ENCODE results near the gene ZNF189. TPM values are rescaled to one million over a fixed set of nuclear protein-coding genes. Genes with fewer than 3 reads are reported as not detected.

ZNF189 gene
- total and polyA plus RNA-seq, 2 of the 4 experiments (the other 2 are of a cell fraction): 5.9 to 19.9 TPM

GRCh38 chr9:101448680-101449070 is 50.0 kb downstream of the ZNF189 start:
- H2AK9ac ChIP-seq (replicated peaks; ENCODE audit: low read depth, low read length, poor library complexity): no peak overlapping the region
- H2BK20ac ChIP-seq (ENCODE audit: low read depth, low read length): no peak overlapping the region
- ChIA-PET POLR2A (ENCODE audit: unreplicated experiment) (interaction anchor here (1.1 kb wide), 1 partner anchor 85 kb away, joined by 3 read pairs; the partner anchor contains the start of gene RNF20), CTCF (interaction anchor here (0.6 to 2.3 kb wide), 11 partner anchors 10 to 146 kb away, joined by 3 to 12 read pairs (median 4); no protein-coding TSS in a partner anchor)
- no peaks in the 10 kb centered on the region for H3K9me1 ChIP-seq (ENCODE audit: insufficient read depth, low read length)
- no peak overlapping the region for H4K5ac ChIP-seq (ENCODE audit: low read depth, low read length)
- no peaks in the 10 kb centered on the region for H3K9me3 ChIP-seq (ENCODE audit: control insufficient read depth, insufficient read depth, low read length)
- ATAC-seq (ENCODE audit: low read depth) (no peak), DNase-seq (no peak)
- H4K20me1 ChIP-seq (ENCODE audit: insufficient read depth, low read length): no peaks in the 10 kb centered on the region
- H2BK5ac ChIP-seq (ENCODE audit: low read depth, low read length, poor library complexity, severe bottlenecking): no peak overlapping the region
- H3K23ac ChIP-seq (ENCODE audit: low read depth, low read length): no peak overlapping the region
- no peak overlapping the region for H2AK5ac ChIP-seq (ENCODE audit: low read depth, low read length)
- no TSS peak for BruUV-seq (replicated peaks)
- no peak overlapping the region for H3K18ac ChIP-seq (ENCODE audit: low read depth, low read length)
- H2BK120ac ChIP-seq (ENCODE audit: low read depth, low read length): no peak overlapping the region
- no peak overlapping the region for H3K27ac ChIP-seq (ENCODE audit: insufficient read depth, low read length)
- peaks cover 2% of the 10 kb centered on the region; the same call in 1 of the 2 replicates for H3K27me3 ChIP-seq (ENCODE audit: control insufficient read depth, insufficient read depth, low read length)
- no peak overlapping the region for H4K91ac ChIP-seq (ENCODE audit: insufficient read depth, low read depth, low read length)
- H3K4ac ChIP-seq (ENCODE audit: low read depth, low read length): no peak overlapping the region
- TF ChIP-seq MAFK (IDR thresholded peaks at IDR 0.05; ENCODE audit: low read depth, low read length) (no peak), MXI1 (IDR thresholded peaks at IDR 0.05; ENCODE audit: borderline replicate concordance, low read depth, low read length) (no peak), RFX5 (IDR thresholded peaks at IDR 0.05; ENCODE audit: low read depth, low read length) (no peak), BHLHE40 (IDR thresholded peaks at IDR 0.05; ENCODE audit: low read depth, low read length) (no peak), POLR2A (IDR thresholded peaks at IDR 0.05; ENCODE audit: low read depth, low read length) (no peak), USF2 (IDR thresholded peaks at IDR 0.05; ENCODE audit: low read depth, low read length) (no peak), CTCF (conservative IDR thresholded peaks at IDR 0.05; ENCODE audit: low read depth, low read length) (no peak), RCOR1 (IDR thresholded peaks at IDR 0.05; ENCODE audit: insufficient replicate concordance, low read length) (no peak), RAD21 (IDR thresholded peaks at IDR 0.05; ENCODE audit: low read length) (no peak), NFE2L2 (IDR thresholded peaks at IDR 0.05; ENCODE audit: low read depth, low read length) (no peak), CHD1 (IDR thresholded peaks at IDR 0.05; ENCODE audit: low read depth, low read length) (no peak), MAZ (IDR thresholded peaks at IDR 0.05; ENCODE audit: borderline replicate concordance, low read depth, low read length) (no peak), SMC3 (IDR thresholded peaks at IDR 0.05; ENCODE audit: low read depth, low read length) (no peak)
- H3K36me3 ChIP-seq (ENCODE audit: control insufficient read depth, insufficient read depth, low read length): no peaks in the 10 kb centered on the region
- H4K8ac ChIP-seq (ENCODE audit: low read depth in 2 of 2, low read length in 2 of 2): no peak overlapping the region
- no peak overlapping the region for H3K56ac ChIP-seq (ENCODE audit: extremely low read depth, insufficient read depth, low read length)
- H3K79me1 ChIP-seq (ENCODE audit: low read depth in 1 of 2, low read length in 2 of 2): no peaks in the 10 kb centered on the region
- no peak overlapping the region for H3K9ac ChIP-seq (ENCODE audit: low read depth, low read length)
- no peak overlapping the region for H2AFZ ChIP-seq (replicated peaks; ENCODE audit: low read length, poor library complexity)
- dilution Hi-C loops (cut with HindIII; ENCODE audit: low sequenced_read_pairs, unreplicated experiment) (no loop called here), in situ Hi-C loops (cut with MboI; ENCODE audit: low sequenced_read_pairs) (no loop called here), intact Hi-C loops (cut with micrococcal nuclease) (loop anchor here (5.0 kb wide), 1 partner anchor 736 kb away; no protein-coding TSS in a partner anchor)
- no peak overlapping the region for H3K4me3 ChIP-seq (ENCODE audit: insufficient read depth, low read depth, low read length)
- H2BK15ac ChIP-seq (ENCODE audit: low read depth, low read length): no peak overlapping the region
- no peak overlapping the region for H3K14ac ChIP-seq (replicated peaks; ENCODE audit: low read depth, low read length)
- no peaks in the 10 kb centered on the region for H3K4me1 ChIP-seq (ENCODE audit: control insufficient read depth, insufficient read depth, low read length)
- no peak overlapping the region for H3K4me2 ChIP-seq (ENCODE audit: low read depth, low read length)
- WGBS, 2 experiments (ENCODE audit: extremely low coverage in 2 of 2, insufficient read length in 1 of 2): no CpG with 5 or more reads among the region's 4 CpGs

All from IMR-90 (cell line).